Measurements from ENCODE around the gene LRRFIP2. TPM values are rescaled to one million over a fixed set of nuclear protein-coding genes. Genes with fewer than 3 reads are reported as not detected.

LRRFIP2 gene, protein sequence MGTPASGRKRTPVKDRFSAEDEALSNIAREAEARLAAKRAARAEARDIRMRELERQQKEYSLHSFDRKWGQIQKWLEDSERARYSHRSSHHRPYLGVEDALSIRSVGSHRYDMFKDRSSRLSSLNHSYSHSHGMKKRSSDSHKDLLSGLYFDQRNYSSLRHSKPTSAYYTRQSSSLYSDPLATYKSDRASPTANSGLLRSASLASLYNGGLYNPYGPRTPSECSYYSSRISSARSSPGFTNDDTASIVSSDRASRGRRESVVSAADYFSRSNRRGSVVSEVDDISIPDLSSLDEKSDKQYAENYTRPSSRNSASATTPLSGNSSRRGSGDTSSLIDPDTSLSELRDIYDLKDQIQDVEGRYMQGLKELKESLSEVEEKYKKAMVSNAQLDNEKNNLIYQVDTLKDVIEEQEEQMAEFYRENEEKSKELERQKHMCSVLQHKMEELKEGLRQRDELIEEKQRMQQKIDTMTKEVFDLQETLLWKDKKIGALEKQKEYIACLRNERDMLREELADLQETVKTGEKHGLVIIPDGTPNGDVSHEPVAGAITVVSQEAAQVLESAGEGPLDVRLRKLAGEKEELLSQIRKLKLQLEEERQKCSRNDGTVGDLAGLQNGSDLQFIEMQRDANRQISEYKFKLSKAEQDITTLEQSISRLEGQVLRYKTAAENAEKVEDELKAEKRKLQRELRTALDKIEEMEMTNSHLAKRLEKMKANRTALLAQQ
- 53.5 to 65.6 TPM (median 57.5 TPM) in 5 replicates for total RNA-seq (2022; extraction: Qiagen RNA extraction)

DNA sequence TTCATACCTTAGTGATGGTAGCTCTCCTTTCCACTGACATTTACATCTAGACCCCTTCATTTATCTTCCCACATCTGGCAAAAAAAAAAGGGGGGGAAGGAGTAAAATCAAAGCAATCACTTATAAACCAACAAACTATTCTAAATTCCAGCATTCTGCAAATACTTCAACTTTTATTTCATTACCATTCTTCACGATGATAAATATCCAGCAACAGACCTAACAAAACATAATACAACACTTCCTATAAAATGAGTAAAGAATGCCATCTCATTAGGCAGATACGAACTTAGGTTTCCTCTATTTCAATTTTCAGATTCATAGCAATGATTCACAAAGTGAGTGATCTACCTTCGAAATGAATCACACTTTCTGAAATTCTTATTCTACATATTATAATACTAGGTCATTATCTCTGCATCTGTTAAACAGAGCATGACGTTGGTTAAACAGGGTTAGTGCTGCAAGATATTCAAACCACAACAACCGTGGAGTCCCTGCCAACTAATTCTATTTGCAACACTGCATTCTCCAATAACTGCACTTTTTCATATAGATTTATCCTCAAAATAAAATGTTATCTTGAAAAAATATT is at the start of gene LRRFIP2:
TSS of gene LRRFIP2 (minus strand) at position 51 of the 595 bp plus-strand sequence. CDS start 25,599 bp downstream, outside the sequence.

Other genes starting within 250 kb of the LRRFIP2 start
- 0.74 to 2.4 TPM (median 1.2 TPM) in 5 replicates for gene TRANK1, start 229.5 kb downstream of the LRRFIP2 start, total RNA-seq (2022; extraction: Qiagen RNA extraction)
- 5.1 to 6.9 TPM (median 5.9 TPM) in 5 replicates for gene EPM2AIP1, start 181.5 kb downstream of the LRRFIP2 start, total RNA-seq (2022; extraction: Qiagen RNA extraction)
- gene MLH1, start 181.1 kb downstream of the LRRFIP2 start, total RNA-seq (2022; extraction: Qiagen RNA extraction): 30.1 to 39.6 TPM (median 32.9 TPM) in 5 replicates
- 21.5 to 36.6 TPM (median 29.0 TPM) in 5 replicates for gene GOLGA4, start 68.7 kb upstream of the LRRFIP2 start, total RNA-seq (2022; extraction: Qiagen RNA extraction)

All from A549 treated with Hydrocortisone at 1 μM for 4 hours (cell line).